Muscle of back (tissue), 11 donors: Measurements from ENCODE around the gene NFATC1. TPM values are rescaled to one million over a fixed set of nuclear protein-coding genes. Genes with fewer than 3 reads are reported as not detected.
"Not testable (repeated sequence)": the region's sequence is repeated elsewhere in the genome, so short reads cannot be mapped to it uniquely, and the experiment has no call there.

Experiments used
- DNase-seq, 3 donors: peaks; one replicate each; pipeline versions ENCODE4 v3.0.0 to v3.0.0-alpha.2; 2013
- polyA plus RNA-seq, 10 donors: library from polyadenylated mRNA; unstranded; fragments of 120-200 nt; gene quantifications; one replicate each; pipeline ENCODE4 v1.2.1, GENCODE V29; 2013; ENCODE audit not compliant: insufficient read length in 10 of 10

NFATC1 gene
- polyA plus RNA-seq, 10 donors: 10.5 to 19.4 (median 12.7) TPM

DNA sequence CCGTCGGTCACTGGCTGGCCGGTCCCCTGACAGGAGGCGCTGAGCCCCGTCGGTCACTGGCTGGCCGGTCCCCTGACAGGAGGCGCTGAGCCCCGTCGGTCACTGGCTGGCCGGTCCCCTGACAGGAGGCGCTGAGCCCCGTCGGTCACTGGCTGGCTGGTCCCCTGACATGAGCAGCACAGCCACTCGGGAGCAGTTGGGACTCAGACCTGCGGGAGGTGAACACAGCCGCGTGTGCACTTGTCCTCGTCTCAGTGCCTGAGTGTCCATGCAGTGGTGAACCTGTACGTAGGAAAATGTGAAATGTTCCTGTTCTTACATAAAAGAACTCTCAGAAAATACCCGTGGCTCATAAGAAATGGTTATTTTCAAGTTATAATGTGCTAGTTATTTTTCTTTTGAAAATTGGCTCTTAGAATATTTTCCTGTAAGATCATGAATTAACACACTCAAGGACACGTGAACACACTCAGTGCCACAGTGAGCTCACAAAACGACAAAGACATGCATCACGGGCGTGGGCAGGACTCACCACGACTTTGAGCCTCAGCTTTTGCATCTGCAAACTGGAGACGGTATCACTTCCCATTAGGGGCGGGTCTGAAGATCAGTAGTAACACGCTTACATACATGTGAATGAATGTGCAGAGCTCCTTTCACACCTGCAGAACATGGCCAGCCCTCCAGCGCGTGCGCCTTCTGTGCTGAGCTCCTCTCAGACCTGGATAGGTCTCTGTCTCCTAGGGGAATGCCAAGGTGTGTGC is 21.1 kb upstream of the NFATC1 start:
- DNase-seq: no peak

DNA sequence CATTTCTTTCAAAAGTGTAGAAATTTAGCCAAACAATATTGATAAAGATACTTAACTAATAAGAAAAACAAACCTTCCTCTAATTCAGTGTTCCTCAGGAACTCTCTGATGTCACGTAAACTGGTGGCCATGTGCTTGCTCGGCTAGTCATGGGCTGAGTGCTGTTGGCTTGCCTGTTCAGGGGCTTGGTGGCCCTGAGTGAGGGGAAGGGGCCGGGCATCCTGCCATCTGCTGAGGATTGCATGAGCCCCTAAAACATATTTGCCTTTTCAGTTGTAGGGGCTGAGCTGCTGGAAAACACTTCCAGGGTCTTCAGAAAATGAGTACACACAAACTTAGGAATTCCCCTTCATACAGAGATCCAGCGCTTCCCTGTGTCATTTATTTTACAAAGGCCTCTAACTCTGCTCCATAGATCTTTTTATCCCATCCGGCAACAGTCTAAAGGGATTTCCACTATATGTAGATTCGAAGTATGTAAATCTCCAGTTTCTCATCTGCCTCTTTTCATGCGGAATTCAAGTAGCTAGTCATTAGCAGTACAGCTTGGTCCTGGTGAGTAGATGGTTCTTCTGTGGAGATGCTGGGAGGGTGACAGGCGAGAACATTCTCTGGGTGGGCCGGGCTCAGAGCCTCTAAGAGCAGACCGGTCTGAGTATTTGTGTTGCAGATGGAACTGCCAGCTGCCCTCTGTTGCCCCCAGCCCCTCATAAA is 20.1 kb upstream of the NFATC1 start:
- no peak for DNase-seq

DNA sequence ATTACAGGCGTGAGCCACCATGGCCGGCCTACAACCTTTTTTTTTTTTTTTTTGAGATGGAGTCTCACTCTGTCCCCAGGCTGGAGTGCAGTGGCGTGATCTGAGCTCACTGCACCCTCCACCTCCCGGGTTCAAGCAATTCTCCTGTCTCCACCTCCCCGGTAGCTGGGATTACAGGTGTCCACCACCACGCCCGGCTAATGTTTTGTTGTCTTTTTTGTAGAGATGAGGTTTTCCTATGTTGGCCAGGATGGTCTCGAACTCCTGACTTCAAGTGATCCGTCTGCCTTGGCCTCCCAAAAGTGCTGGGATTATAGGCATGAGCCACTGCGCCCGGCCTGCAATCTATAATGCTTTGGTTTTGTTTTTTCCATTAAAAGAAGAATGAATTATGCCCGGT is 19.1 kb upstream of the NFATC1 start:
- DNase-seq: not testable (repeated sequence)

DNA sequence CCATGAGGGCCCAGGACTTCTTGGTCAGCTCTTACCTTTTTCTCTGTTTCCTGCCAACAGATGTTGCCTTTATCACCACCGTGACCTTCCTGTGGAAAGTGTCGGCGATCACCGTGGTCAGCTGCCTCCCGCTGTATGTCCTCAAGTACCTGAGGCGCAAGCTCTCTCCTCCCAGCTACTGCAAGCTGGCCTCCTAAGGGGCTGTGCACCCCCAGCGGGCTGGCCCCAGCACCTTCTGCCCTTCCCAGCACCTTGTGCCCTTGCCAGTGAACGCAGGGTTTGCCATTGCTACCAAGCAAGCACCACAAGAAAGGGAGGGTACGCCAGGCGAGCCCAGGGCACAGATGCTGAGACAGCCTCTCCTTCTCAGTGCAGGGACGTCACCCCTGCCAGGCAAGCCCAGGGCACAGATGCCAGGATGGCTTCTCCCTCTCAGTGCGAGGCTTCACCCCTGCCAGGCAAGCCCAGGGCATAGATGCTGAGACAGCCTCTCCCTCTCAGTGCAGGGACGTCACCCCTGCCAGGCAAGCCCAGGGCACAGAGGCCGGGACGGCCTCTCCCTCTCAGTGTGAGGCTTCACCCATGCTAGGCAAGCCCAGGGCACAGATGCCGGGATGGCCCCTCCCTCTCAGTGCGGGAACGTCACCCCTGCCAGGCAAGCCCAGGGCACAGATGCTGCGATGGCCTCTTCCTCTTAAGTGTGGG is 18.4 kb upstream of the NFATC1 start:
- DNase-seq: no peak

DNA sequence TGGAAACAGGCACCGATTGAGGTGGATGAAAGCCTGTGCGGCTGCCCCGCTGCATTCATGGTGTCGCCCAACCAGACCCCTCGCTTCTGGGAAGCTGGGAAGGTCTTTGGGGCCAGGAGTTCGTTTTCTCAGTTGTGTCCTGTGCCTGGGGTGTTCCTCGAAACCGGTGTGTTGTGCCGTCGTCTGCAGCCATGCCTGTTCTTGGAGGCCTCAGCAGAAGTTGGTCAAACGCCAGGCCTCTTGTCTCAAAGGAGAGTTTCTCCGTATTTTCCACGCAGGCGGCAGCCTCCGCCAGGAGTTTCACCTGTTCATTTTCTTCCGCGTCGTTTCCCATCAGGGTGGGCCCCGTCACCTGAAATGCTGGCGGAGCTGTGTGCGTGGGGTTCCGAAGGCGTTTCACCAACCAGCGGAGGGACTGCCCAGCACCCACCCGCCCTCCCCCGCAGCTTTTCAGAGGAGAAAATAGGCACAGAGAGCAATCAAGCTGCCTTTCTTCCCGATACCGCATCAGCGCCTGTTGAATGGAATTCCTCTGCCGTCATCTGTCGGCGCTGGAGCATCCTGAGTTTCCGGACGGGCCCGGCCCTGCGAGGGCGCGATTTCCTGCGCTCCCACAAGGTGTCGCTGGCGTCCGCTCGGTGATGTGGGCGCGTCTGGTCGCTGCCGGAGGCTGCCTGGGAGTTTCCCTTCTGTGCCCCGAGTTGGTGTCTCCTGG is 17.0 kb upstream of the NFATC1 start:
- DNase-seq: peak; percentile 64 to 92 (median 87)

DNA sequence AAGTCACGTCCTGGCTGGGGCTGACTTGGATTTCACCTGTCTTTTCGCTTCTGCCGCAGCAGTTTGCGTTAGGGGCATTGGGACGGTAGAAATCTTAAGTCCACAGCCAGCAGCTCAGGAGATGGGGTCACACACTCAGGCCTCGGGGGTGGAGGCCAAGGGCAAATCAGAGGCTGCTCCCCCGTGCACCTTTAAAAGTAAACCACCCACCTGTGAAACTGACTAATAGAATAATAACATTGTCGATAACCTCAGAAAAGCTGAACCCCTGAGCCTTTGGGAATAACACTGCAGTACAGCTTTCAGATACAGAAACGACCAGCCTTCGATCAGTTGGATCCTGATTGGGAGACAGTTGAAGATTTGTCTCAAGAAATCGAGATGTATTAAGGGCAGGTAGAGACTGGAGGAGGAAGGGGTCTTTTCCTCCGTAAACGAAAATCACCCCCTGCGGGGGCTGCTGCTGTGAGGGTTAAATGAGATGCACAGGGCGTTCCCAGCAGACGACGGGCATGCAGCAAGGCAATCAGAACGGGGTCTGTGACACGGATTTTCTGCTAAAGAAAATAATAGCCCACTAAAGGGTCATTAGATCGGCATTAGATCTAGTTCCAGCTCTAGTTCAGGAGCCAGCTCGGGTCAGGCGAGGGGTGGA is 16.4 kb upstream of the NFATC1 start:
- no peak for DNase-seq

DNA sequence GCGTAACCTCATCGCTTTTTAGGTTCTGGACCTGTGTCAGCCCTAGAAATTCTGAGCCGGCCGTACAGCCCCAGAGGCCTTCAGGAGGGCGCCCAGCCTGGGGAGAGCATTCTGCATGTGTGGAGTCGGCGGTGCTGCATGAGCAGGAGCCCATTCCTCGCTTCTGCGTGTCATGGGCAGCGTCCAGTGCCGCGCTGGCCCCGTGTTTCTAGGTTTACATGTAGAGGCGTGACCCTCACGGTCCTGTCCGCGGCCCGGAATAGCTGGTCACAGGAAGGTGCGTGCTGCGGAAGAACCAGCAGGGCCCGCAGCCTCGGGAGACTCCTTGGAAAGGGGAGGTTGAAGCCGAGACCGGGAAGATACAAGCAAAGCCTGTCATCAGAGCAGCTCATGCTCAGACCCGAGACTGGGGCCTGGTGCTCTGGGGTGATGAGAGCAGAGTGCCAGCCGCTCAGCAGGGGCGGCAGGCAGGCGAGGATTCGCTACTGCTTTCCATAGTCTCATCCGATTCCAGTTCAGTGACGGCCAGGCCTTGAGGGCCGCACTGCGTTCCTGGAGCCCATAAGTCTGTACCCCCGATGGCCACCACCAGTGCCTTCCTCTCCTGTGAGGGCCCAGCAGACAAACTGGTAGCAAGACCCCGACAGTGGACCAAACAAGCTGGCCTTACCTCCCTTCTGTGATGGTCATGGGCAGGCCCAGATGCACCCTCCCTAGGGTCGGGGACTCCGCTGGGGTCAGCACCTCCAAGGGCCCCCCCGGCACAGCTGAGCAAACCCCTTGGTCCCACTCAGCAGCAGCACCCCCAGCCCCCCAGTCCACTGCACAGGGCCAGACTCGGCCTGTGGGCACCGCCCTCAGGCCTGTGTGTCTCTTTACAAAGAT is 15.6 kb upstream of the NFATC1 start:
- no peak for DNase-seq

DNA sequence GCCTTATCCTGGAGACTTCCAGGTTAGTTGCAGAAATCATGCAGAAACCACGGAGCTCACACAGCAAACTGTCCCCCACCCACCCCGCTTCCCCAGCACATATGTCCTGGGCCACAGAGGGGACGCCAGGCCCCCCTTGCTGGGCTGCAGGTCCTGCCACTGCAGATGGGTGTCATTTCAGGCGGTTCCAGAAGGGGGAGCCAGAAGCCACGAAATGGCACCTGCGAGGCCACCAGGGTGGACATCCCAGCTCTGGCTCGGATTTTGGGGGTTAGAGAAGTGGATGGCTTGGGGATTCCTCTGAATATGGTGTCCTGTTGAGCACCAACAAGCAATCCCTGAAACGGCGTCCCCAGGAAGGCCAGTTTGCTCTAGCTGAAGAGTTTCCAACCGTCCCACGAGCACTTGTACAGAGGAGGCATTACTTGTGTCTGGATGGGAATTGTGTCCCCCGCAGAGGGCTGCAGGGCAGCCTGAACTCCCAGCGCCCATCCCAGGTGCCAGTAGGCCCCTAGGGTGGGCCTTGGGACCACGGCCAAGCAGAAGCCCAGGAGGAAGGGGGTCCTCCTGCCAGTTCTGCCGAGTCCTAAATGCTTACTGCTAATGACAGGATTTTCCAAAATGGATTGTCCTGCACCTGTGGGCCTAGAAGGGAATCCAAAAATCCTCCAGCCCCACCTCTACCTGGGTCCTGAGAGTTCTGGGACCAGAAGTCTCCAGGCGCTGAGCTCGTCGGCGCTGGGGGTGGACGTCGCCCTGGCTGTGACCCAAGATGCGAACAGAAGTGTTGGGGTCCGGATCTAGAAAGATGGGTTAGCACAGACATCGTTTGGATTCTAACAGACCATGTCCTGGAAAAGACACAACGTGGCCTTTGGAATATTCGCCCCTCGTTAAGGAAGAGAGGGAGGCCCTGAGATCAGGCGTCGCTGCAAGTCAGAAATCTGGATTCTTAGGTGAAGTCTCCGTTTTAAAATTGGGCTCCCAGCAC is 14.6 kb upstream of the NFATC1 start:
- DNase-seq: peak in 2 of 3 donors; percentile 45 to 80

DNA sequence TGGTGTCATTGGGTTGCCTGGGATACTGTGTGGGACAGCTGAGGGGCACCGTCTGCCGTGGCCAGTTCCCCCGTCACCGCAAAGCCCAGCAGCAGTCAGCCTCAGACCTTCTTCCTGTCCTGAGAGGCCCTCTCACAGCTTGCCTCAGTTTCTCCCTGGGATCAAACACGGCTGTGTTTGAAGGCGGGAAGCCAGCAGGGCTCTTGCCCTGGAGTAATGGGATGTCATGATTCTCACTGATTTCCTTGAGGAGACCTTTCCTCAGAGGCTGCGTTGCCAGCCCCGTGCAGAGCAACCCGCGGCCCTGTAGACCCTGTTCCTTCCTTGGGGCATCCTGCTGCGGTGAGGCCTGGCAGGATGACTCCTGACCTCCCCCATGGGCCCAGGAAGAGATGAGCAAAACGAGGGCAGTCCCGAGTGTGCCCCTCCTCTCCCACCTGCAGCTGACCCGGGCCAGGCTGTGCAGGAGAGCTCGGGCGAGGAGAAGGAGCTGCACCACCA is 13.9 kb upstream of the NFATC1 start:
- DNase-seq: no peak

DNA sequence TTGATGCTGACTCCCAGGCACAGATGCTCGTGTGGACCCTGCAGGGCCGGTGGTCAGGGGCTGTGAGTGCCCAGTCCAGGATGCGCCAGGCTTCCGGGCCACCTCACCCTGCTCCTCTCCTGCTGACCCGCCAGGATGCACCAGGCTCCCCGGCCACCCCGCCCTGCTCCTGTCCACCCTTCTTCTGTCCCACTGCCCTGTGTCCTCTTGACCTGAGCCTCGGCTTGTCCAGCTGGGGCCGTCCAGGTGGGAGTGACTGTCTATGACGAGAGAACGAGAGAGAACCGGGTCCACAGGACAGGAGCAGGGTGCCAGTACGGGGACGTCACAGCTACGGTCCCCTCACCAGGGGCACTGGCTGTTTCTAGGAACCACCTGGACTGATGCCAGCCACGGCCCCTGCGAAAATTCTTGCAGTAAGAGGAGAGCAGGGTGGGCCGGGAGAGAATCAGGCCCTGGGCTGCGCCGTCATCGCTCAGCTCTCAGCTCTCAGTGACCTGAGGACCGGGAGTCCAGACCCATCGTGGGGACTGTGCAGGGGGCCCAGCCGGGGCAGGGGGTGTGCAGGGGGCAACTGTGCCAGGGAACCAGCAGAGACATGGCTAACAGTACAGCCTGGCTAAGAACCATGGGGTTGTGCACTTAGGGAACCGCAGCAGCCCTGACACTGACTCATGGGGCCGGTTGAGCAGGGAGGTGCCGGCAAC is 12.9 kb upstream of the NFATC1 start:
- DNase-seq: no peak

DNA sequence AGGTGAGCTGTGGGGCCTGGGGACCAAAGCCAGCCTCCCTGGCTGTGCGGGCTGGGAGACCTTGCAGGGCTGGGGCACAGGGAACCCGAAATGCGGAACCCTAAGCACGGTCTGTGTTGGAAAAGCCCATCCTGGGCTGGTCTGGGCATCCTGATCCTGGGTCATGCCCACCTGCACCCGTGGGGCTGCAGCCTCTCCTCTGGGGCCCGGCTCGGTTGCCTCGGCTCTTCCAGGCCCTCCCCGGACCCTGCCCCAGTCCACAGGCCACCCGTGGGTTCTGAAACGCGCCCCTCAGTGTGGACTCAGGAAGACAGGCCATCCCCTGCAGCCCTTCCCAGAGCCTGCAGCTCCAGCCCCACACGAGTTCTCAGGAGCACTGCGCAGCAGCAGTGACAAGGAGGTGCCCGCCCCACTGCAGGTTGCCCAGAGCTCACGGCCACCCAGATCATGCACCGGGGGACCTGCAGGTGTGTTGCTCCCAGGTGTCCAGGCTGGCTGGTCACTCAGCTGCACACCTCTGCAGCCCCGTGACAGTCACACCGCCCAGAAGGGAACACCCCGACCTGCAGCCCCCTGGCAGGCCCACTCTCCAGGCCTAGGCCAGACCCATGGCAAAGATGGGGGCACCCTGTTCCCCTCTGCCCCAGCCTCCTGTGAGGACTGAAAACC is 12.2 kb upstream of the NFATC1 start:
- DNase-seq: no peak

DNA sequence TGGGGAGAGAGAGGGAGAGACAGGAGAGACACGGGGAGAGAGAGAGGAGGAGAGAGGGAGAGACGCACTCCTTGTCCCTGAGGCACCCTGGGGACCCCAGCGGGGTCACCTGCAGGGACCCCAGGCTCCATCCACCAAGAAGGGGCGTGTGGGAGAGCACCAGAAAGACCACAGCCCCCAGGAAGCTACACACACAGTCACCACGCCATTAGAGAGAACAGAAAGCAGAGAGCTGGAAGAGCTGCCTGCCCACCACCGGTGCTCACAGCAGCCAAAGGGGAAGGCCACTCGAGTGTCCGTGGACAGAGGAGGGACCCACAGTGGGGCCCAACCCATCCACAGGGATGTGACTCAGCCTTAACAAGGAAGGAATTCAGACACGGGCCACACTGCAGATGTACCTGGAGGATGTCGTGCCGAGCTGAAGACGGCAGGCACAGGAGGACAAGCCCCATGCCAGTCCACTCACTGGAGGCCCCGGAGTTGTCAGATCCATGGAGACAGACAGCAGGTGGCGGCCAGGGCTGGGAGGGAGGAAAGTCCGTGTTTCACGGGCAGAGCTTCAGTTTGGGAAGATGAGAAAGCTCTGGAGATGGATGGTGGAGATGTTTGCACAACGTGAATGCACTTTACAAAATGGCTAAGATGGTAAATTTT is 11.5 kb upstream of the NFATC1 start:
- DNase-seq: peak in 1 of 3 donors; percentile 25

DNA sequence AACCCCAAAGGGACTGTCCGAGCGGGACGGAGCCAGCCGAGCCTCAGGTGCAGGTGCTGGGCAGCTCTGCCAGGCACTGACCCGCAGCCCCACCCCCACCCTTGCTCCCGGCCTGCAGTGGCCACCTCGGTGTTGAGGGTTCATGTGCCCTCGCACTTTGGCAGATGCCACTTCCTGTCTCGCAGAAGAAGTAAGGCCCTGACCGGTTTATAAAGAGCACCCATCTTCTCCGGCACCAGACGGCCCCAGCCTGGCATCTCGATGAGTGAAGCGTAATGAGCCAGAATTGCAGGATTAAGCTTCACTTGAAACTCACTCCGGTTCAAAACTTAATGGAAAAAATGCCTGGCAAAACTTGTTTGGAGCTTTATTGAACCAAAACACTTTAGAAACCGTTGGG is 10.9 kb upstream of the NFATC1 start:
- no peak for DNase-seq

DNA sequence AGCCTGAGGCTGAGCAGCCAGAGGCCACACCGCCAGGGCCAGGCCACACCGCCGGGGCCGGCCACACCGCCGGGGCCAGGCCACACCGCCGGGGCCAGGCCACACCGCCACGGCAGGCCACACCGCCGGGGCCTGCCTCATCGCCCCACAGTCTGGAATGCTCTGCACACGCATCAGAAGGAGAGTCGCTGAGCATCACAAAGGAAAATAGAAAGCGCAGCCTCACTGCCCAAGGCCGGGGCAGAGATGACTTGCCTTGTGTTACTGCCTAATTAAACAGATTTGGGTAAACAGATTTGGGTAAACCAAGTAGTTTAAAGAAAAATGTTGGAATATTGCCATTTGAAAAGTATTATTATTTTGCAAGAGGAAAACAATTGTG is 10.4 kb upstream of the NFATC1 start:
- no peak for DNase-seq

DNA sequence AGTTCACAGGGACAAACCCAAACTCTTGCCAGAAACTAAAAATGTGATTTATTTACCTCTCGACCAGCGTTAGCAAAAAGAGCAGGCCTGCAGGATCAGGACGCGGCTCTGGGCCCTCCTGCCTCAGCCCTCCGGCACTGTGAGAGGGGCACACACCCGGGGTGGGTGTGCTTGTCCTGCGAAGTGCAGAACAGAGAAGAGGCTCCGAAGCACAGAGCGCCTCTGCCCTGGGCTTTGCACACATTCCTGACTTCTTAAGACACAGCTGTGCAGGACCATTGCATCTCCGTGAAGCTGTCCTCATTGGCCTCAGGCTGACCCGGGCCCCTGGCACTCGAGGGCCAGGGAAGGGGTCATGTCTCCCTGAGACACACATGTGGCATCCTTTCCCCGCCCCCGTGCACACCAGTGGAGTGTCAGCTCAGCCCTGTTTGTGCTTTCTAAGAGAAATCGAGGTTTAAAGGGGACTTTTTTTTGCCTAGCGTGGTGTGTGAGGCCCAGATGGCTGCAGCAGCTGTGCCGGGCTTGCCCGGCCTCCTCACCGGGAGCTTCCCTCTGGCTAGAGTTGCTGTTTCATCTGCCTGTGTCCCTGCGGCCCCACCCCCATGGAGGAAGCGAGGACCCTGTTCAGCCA is 9.9 kb upstream of the NFATC1 start:
- DNase-seq: peak in 1 of 3 donors; percentile 56

DNA sequence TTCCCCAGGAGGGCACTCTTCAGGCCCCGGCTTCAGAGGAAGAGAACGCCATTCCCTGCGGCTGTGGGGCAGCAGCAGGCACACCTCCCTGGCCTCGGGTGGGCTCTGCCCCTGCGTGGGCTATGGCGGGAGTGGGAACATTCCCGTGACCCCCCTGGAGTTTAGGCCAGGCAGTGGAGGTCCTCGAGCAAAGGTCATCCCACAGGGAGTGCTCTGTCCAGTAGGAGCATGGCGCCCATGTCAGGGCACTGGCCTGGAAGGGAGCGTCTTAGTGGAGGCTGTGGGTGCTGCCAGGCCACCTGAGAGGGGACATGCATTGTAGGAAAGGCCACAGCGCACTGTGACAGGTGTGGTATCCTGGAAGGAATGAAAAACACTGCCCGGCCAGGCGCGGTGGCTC is 9.2 kb upstream of the NFATC1 start:
- DNase-seq: no peak

DNA sequence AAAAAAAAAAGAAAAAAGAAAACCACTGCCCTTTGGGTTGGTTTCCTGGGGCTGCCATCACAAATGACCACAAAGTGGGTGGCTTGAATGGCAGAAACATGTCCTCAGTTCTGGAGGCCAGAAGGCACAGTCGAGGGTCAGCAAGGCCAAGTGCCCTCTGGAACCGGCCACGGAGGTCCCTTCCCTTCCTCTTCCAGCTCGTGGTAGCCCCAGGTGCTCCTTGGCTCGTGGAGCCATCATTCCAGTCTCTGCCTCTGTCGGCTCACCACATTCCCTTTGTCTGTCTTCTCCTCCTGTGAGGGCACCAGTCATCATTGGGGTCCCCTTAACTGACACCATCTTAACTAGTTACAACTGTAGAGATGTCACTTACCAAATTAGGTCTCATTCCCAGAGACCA is 8.5 kb upstream of the NFATC1 start:
- no peak for DNase-seq
